Stimulated activated CD8-positive, alpha-beta memory T cell treated with anti-CD3 and anti-CD28 coated beads, Interleukin-7, amount 100 ng/mL, for 4 hours (primary cell): ENCODE data around the gene ACP1.

ENCODE experiments used
- DNase-seq, 2 donors: peaks; one replicate each; pipeline ENCODE4 v3.0.0-alpha.2; 2020; ENCODE audit warnings: low read depth in 2 of 2

Gene ACP1

GRCh38 chr2:280650-281110 is 15.9 kb downstream of the ACP1 start:
- DNase-seq, result no peak

- no peak for DNase-seq
Observed at GRCh38 chr2:281381-281780, 16.6 kb downstream of the ACP1 start.

- DNase-seq, result no peak
Observed at GRCh38 chr2:282371-283263, 17.9 kb downstream of the ACP1 start.

GRCh38 chr2:283996-284794 is 19.4 kb downstream of the ACP1 start:
- DNase-seq, result no peak

- no peak for DNase-seq
Observed at GRCh38 chr2:284896-285492, 20.2 kb downstream of the ACP1 start.

GRCh38 chr2:285531-285930 is 20.8 kb downstream of the ACP1 start:
- DNase-seq, result no peak

GRCh38 chr2:286035-286434 is 21.3 kb downstream of the ACP1 start:
- no peak for DNase-seq

- DNase-seq, result no peak
Observed at GRCh38 chr2:286774-287392, 22.1 kb downstream of the ACP1 start.

- DNase-seq, result no peak
Observed at GRCh38 chr2:287471-287885, 22.7 kb downstream of the ACP1 start.

GRCh38 chr2:287911-288757 is 23.4 kb downstream of the ACP1 start, which contains the start of gene ALKAL2:
TSS of gene ALKAL2 (minus strand) at chr2:288091. CDS start at chr2:287835, 256 bp downstream.
- DNase-seq, result peak in 1 of 2 donors; percentile 19

- DNase-seq, result no peak
Observed at GRCh38 chr2:288758-289361, 24.1 kb downstream of the ACP1 start.

- DNase-seq, result no peak
Observed at GRCh38 chr2:289362-290089, 24.8 kb downstream of the ACP1 start.

- peak in 1 of 2 donors; percentile 26 for DNase-seq
Observed at GRCh38 chr2:290090-290722, 25.5 kb downstream of the ACP1 start.

- no peak for DNase-seq
Observed at GRCh38 chr2:295090-295489, 30.3 kb downstream of the ACP1 start.

GRCh38 chr2:296354-296753 is 31.6 kb downstream of the ACP1 start:
- no peak for DNase-seq

GRCh38 chr2:305366-305765 is 40.6 kb downstream of the ACP1 start:
- DNase-seq, result no peak

- DNase-seq, result no peak
Observed at GRCh38 chr2:309148-309953, 44.6 kb downstream of the ACP1 start.

GRCh38 chr2:309954-310510 is 45.3 kb downstream of the ACP1 start:
- DNase-seq, result no peak
